NCI-H1092 treated with DMSO at 0.1 percent for 48 hours (cell line): ENCODE data around the gene FBLN2.
"Not testable (repeated sequence)": the region's sequence is repeated elsewhere in the genome, so short reads cannot be mapped to it uniquely, and the experiment has no call there.

Source experiments
- DNase-seq: peaks from one replicate; lab custom pipeline; 2025; lab: John Stamatoyannopoulos, UW

The FBLN2 gene

GRCh38 chr3:13549623-13550422 lies 898 bp downstream of the FBLN2 start:
- DNase-seq: no peak

GRCh38 chr3:13550423-13550690 lies 1.4 kb downstream of the FBLN2 start:
- DNase-seq: no peak

GRCh38 chr3:13550791-13551360 lies 2.0 kb downstream of the FBLN2 start:
- no peak for DNase-seq

- no peak for DNase-seq
Measured at GRCh38 chr3:13552857-13553652, 4.1 kb downstream of the FBLN2 start.

GRCh38 chr3:13553686-13554085 lies 4.8 kb downstream of the FBLN2 start:
- no peak for DNase-seq

- no peak for DNase-seq
Measured at GRCh38 chr3:13555753-13556152, 6.8 kb downstream of the FBLN2 start.

GRCh38 chr3:13556207-13556606 lies 7.3 kb downstream of the FBLN2 start:
- DNase-seq: no peak

- no peak for DNase-seq
Measured at GRCh38 chr3:13556917-13557316, 8.0 kb downstream of the FBLN2 start.

GRCh38 chr3:13557417-13557816 lies 8.5 kb downstream of the FBLN2 start:
- DNase-seq: no peak

GRCh38 chr3:13557926-13558325 lies 9.0 kb downstream of the FBLN2 start:
- DNase-seq: no peak

GRCh38 chr3:13558651-13559050 lies 9.7 kb downstream of the FBLN2 start:
- DNase-seq: no peak

GRCh38 chr3:13559764-13560525 lies 11.0 kb downstream of the FBLN2 start:
- DNase-seq: no peak

- DNase-seq: no peak
Measured at GRCh38 chr3:13561376-13561775, 12.5 kb downstream of the FBLN2 start.

GRCh38 chr3:13561967-13562366 lies 13.0 kb downstream of the FBLN2 start:
- no peak for DNase-seq

- not testable (repeated sequence) for DNase-seq
Measured at GRCh38 chr3:13562421-13562820, 13.5 kb downstream of the FBLN2 start.

- DNase-seq: no peak
Measured at GRCh38 chr3:13563321-13563720, 14.4 kb downstream of the FBLN2 start.

GRCh38 chr3:13563911-13564310 lies 15.0 kb downstream of the FBLN2 start:
- no peak for DNase-seq

GRCh38 chr3:13564751-13565560 lies 16.0 kb downstream of the FBLN2 start:
- DNase-seq: peak; percentile 3

- no peak for DNase-seq
Measured at GRCh38 chr3:13565581-13566452, 16.9 kb downstream of the FBLN2 start.

- DNase-seq: no peak
Measured at GRCh38 chr3:13566453-13566748, 17.5 kb downstream of the FBLN2 start.

- no peak for DNase-seq
Measured at GRCh38 chr3:13566769-13567310, 17.9 kb downstream of the FBLN2 start.
